GM08714 (cell line): ENCODE results near the gene YTHDF1.

ENCODE experiments used
- H3K4me3 ChIP-seq: fragments of 200-500 bp; sonication (Bioruptor generic); 2 replicates; pipeline ENCODE4 v1.5.1; 2014; ENCODE audit warnings: mild to moderate bottlenecking, low read length, inconsistent platforms
- ZNF274 ChIP-seq: IDR thresholded peaks from 2 replicates; pipeline ENCODE4 v1.6.1; 2012; ENCODE audit warnings: mild to moderate bottlenecking, low read depth, low read length

The YTHDF1 gene

DNA sequence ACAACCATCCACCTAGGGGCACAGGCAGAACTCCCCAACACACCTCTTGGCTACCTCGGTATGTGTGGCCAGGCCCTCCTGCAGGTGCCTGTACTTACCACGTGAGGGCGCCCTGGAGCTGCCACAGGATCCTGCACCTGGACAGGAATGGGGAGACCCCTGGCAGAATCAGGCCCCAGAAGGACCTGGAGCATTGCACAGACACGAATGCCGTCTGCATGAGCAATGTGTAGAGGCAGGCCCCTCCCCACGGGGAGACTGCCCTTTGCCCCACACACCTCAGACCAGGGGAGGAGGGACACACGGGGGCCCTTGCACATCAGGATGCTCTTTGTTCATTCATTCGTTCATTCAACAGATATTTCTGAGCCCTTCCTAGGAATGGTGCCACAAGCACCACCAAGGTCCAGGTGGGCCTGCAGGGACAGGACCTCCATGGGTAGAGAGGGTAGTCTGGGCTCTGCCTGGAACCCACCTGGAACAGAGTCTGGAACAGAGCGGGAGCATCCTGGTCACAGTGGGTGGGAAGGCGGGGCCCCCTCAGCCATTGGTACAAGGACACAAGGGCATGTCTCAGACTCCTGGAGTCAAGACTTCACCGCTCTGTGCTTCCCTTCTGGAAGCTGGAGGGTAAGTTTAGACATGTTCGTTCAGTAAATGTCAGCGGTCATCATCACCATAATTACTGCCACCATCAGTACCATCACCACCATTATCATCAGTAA lies 32.3 kb downstream of the YTHDF1 start:
- no peak for TF ChIP-seq ZNF274
- no peak overlapping the region for H3K4me3 ChIP-seq

DNA sequence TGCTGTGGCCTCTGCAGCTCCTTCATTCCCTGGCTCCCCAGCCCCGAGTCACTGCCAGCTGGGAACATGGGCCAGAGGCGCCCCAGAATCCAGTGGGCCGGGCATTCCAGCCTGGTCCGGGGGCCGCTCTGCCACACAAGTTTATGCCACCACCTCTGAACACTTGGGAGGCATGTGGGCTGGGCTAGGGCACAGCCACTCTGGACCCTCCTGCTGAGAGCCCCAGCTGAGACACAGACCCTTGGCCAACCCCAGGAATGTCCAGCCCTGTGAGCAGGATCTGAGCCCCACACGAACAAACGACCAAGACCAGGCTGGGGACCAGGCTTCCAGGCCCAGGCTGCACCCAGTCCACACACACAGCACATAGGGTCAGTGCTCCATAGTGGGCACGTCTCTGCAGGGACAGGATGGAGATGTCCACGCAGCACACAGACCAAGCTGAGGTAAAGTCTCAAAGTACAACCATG lies 33.0 kb downstream of the YTHDF1 start:
- no peak overlapping the region for H3K4me3 ChIP-seq
- TF ChIP-seq ZNF274 = no peak

GRCh38 chr20:63182425-63182824 lies 33.5 kb downstream of the YTHDF1 start:
- no peak for TF ChIP-seq ZNF274
- H3K4me3 ChIP-seq = no peak overlapping the region

GRCh38 chr20:63181226-63181625 lies 34.7 kb downstream of the YTHDF1 start:
- no peak overlapping the region for H3K4me3 ChIP-seq
- TF ChIP-seq ZNF274 = no peak

DNA sequence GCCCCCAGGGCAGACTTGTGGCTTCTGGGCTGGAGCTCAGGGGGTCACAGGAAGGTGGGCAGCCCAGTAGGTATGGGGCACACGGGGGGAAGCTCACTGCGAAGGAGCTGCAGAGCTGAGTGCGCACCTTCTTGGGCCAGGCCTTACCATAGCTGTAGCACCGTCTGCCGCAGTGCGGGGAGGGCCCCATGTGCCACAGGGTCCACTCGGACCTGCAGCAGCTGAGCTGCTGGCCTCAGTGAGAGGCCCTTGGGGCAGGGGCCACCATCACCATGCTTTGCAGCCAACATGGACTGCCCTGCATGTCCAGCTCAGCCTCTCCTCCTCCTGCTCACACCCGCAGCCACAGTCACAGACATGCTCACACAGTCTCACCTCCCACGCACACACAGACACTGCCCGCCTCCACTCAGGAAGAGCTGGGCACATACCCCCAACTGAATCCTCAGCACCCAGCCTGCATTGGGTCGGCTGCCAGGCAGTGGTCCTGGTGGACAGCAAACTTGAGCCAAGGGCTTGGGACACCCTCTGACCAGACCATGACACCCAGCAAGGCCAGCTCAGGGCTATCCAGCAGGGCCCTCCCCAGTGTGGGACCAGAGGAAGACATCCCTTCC lies 35.3 kb downstream of the YTHDF1 start:
- H3K4me3 ChIP-seq = no peak overlapping the region
- no peak for TF ChIP-seq ZNF274

DNA sequence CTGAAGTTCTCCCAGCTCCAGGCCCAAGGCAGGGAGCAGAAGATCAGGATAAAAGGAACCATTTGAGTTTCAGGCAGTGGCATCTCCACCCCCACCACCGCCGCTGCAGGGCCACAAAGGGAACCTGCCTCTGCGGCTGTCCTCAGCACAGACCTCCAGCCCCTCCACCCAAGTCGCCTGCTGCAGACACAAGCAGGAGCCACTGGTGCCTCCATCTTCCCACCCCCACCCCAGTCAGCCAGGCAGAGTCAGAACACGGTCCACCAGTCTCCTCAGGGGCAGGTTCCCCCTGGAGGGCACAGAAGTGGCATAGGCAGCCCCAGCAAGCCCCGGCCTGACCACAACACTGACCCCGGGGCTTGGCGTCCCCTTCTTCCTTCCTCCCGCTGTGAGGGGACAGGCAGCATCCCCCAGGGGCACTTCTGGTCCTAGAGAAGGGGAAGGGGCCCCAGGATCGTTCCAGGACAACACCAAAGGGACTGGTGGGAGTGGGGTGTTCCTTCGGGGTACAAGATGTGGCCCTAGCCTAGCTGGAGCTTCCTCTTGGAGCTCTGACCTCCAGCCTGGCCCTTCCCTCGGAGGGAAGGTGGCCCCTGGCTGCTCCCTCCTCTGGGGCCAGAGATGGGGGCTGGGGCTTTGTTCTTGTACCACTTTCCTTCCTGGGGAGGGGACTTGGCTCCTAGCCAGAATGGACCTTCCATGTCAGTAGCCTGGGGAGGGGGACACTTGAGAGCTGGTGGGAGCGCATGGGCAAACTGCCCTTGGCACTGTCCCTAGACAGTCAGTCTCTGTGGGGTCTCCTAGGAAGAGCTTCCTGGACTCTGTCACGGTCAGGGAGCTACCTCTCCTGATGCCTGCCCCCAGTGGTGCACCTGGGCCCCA lies 36.0 kb downstream of the YTHDF1 start:
- H3K4me3 ChIP-seq = no peak overlapping the region
- no peak for TF ChIP-seq ZNF274

GRCh38 chr20:63178889-63179686 lies 36.8 kb downstream of the YTHDF1 start:
- TF ChIP-seq ZNF274 = no peak
- H3K4me3 ChIP-seq = peak overlapping the region; percentile 19; the same call in 1 of the 2 replicates

- no peak for TF ChIP-seq ZNF274
- H3K4me3 ChIP-seq = no peak overlapping the region
Measured at GRCh38 chr20:63178446-63178820, 37.5 kb downstream of the YTHDF1 start.

GRCh38 chr20:63177785-63178445 lies 38.0 kb downstream of the YTHDF1 start:
- TF ChIP-seq ZNF274 = no peak
- no peak overlapping the region for H3K4me3 ChIP-seq

GRCh38 chr20:63177134-63177784 lies 38.7 kb downstream of the YTHDF1 start:
- no peak for TF ChIP-seq ZNF274
- no peak overlapping the region for H3K4me3 ChIP-seq

GRCh38 chr20:63176427-63177133 lies 39.4 kb downstream of the YTHDF1 start:
- no peak for TF ChIP-seq ZNF274
- no peak overlapping the region for H3K4me3 ChIP-seq

- no peak overlapping the region for H3K4me3 ChIP-seq
- TF ChIP-seq ZNF274 = no peak
Measured at GRCh38 chr20:63176034-63176426, 39.9 kb downstream of the YTHDF1 start.
